ENCODE measurements around the gene ERGIC2. TPM values are rescaled to one million over a fixed set of nuclear protein-coding genes. Genes with fewer than 3 reads are reported as not detected.

The ERGIC2 gene
- total and polyA plus RNA-seq, 9 of the 15 experiments (the other 6 are each of a cell fraction or from before 2014, with no cell fraction given): 24.1 to 180 (median 75.7) TPM

GRCh38 chr12:29365091-29365490, 15.9 kb downstream of the ERGIC2 start:
- Histone ChIP-seq H2AFZ (ENCODE audit: low read depth, low read length) (no peak overlapping the region), H3K9me3 (replicated peaks; ENCODE audit: control insufficient read depth, insufficient read depth, low read depth, low read length) (no peaks in the 10 kb centered on the region), H3K4me3 (no peak overlapping the region), H3K4me2 (ENCODE audit: insufficient read depth, low read length) (no peak overlapping the region), H3K27me3 (ENCODE audit: control insufficient read depth in 2 of 2, insufficient read depth in 2 of 2, low read length in 2 of 2) (no peaks in the 10 kb centered on the region), H3K9ac (ENCODE audit: insufficient read depth in 1 of 2, low read depth in 2 of 2, low read length in 2 of 2) (no peak overlapping the region), H3K79me2 (ENCODE audit: control insufficient read depth, insufficient read depth, low read length) (no peaks in the 10 kb centered on the region; the same call in 1 of the 3 replicates), H3K4me1 (replicated peaks in 1 of 2; ENCODE audit: control insufficient read depth in 2 of 2, insufficient read depth in 2 of 2, low read length in 2 of 2) (no peaks in the 10 kb centered on the region), H4K20me1 (replicated peaks; ENCODE audit: control insufficient read depth, insufficient read depth, low read length) (no peaks in the 10 kb centered on the region), H3K36me3 (ENCODE audit: control insufficient read depth, insufficient read depth, low read length) (peaks cover 70% of the 10 kb centered on the region), H3K27ac (ENCODE audit: extremely low read depth, low read depth, low read length) (no peak overlapping the region), H3K9me1 (ENCODE audit: control insufficient read depth, insufficient read depth, low read length) (no peaks in the 10 kb centered on the region)
- ChIA-PET POLR2A (no interaction called here), CTCF (ENCODE audit: low intra/inter-chr PET ratio) (no interaction called here)
- DNase-seq (ENCODE audit: extremely low read depth in 1 of 4, low spot score in 3 of 4): no peak
- TF ChIP-seq CBX5 (IDR thresholded peaks at IDR 0.05; ENCODE audit: borderline replicate concordance, low read depth) (no peak), ZNF146 (CRISPR knock-in tag; IDR thresholded peaks at IDR 0.05; ENCODE audit: unreplicated experiment) (peak; percentile 86), ZFPM2 (CRISPR knock-in tag; IDR thresholded peaks at IDR 0.05) (no peak), RBM25 (IDR thresholded peaks at IDR 0.05; ENCODE audit: low read depth, low read length, severe bottlenecking) (peak; percentile 71), GTF2E2 (tag; IDR thresholded peaks at IDR 0.05) (no peak), ZNF140 (CRISPR knock-in tag; IDR thresholded peaks at IDR 0.05) (no peak), NELFE (IDR thresholded peaks at IDR 0.05; ENCODE audit: insufficient read depth, insufficient read length) (no peak)
- WGBS (ENCODE audit: insufficient coverage, low coverage, missing lambda C conversion rate): 90% methylated on average over 2 of the region's 2 CpGs
- FAIRE-seq: no peak
- in situ Hi-C loops (cut with MboI) (no loop called here), intact Hi-C loops (cut with micrococcal nuclease) (no loop called here)
- BruUV-seq (replicated peaks): no TSS peak
- no peak for ATAC-seq

GRCh38 chr12:29354954-29355353, 26.0 kb downstream of the ERGIC2 start:
- in situ Hi-C loops (cut with MboI): no loop called here
- Histone ChIP-seq H3K36me3 (ENCODE audit: control insufficient read depth, insufficient read depth, low read length) (peaks cover 55% of the 10 kb centered on the region; the same call in 2 of the 3 replicates), H3K4me1 (replicated peaks in 1 of 2; ENCODE audit: control insufficient read depth in 2 of 2, insufficient read depth in 2 of 2, low read length in 2 of 2) (no peaks in the 10 kb centered on the region), H3K9ac (ENCODE audit: insufficient read depth in 1 of 2, low read depth in 2 of 2, low read length in 2 of 2) (no peak overlapping the region), H3K9me3 (replicated peaks; ENCODE audit: control insufficient read depth, insufficient read depth, low read depth, low read length) (no peaks in the 10 kb centered on the region), H2AFZ (ENCODE audit: low read depth, low read length) (no peak overlapping the region), H3K27ac (ENCODE audit: extremely low read depth, low read depth, low read length) (no peak overlapping the region), H3K27me3 (ENCODE audit: control insufficient read depth in 2 of 2, insufficient read depth in 2 of 2, low read length in 2 of 2) (no peaks in the 10 kb centered on the region), H3K4me2 (ENCODE audit: insufficient read depth, low read length) (no peak overlapping the region), H4K20me1 (replicated peaks; ENCODE audit: control insufficient read depth, insufficient read depth, low read length) (no peaks in the 10 kb centered on the region), H3K9me1 (ENCODE audit: control insufficient read depth, insufficient read depth, low read length) (no peaks in the 10 kb centered on the region), H3K4me3 (no peak overlapping the region), H3K79me2 (ENCODE audit: control insufficient read depth, insufficient read depth, low read length) (no peaks in the 10 kb centered on the region)
- BruUV-seq (replicated peaks): no TSS peak
- 100% methylated on average over 1 of the region's 1 CpG for whole genome bisulfite sequencing (ENCODE audit: insufficient coverage, low coverage, missing lambda C conversion rate)
- ChIA-PET CTCF (ENCODE audit: low intra/inter-chr PET ratio) (no interaction called here), POLR2A (interaction anchor here (1.3 kb wide), 1 partner anchor 13 kb away, joined by 3 read pairs; no protein-coding TSS in a partner anchor)
- ATAC-seq (no peak), DNase-seq (ENCODE audit: extremely low read depth in 1 of 4, low spot score in 3 of 4) (no peak), FAIRE-seq (no peak)
- intact Hi-C loops (cut with micrococcal nuclease): no loop called here
- TF ChIP-seq RFX5 (IDR thresholded peaks at IDR 0.05; ENCODE audit: low read depth, low read length) (no peak), ZNF324 (CRISPR knock-in tag; IDR thresholded peaks at IDR 0.05) (no peak), MAZ (CRISPR knock-in tag; conservative IDR thresholded peaks at IDR 0.05 in 1 of 2, IDR thresholded peaks at IDR 0.05 in 1 of 2) (no peak), BMI1 (IDR thresholded peaks at IDR 0.05; ENCODE audit: low read length) (no peak), THRAP3 (IDR thresholded peaks at IDR 0.05; ENCODE audit: borderline replicate concordance) (no peak)
